NCI-H446 (cell line): ENCODE results near the gene MYO1F.
"Not testable (repeated sequence)": the region's sequence is repeated elsewhere in the genome, so short reads cannot be mapped to it uniquely, and the experiment has no call there.

Source experiments
- DNase-seq, 2 experiments: peaks; one replicate each; lab custom pipeline; 2025; lab: John Stamatoyannopoulos, UW

The MYO1F gene

GRCh38 chr19:8564866-8565265 is 12.4 kb downstream of the MYO1F start:
- not testable (repeated sequence) for DNase-seq

GRCh38 chr19:8561075-8561764 is 16.0 kb downstream of the MYO1F start:
- DNase-seq: no peak

- no peak for DNase-seq
Observed at GRCh38 chr19:8558325-8558724, 18.9 kb downstream of the MYO1F start.

GRCh38 chr19:8557642-8558238 is 19.5 kb downstream of the MYO1F start:
- no peak for DNase-seq

- DNase-seq: not testable (repeated sequence)
Observed at GRCh38 chr19:8553729-8554128, 23.5 kb downstream of the MYO1F start.

GRCh38 chr19:8552810-8553209 is 24.4 kb downstream of the MYO1F start:
- peak in 1 of 2 experiments; percentile 30 for DNase-seq

GRCh38 chr19:8550070-8550469 is 27.2 kb downstream of the MYO1F start:
- DNase-seq: no peak

- DNase-seq: no peak
Observed at GRCh38 chr19:8545743-8546142, 31.5 kb downstream of the MYO1F start.

- no peak for DNase-seq
Observed at GRCh38 chr19:8544168-8544567, 33.1 kb downstream of the MYO1F start.

GRCh38 chr19:8539621-8540149 is 37.6 kb downstream of the MYO1F start:
- DNase-seq: no peak

- DNase-seq: no peak
Observed at GRCh38 chr19:8537099-8537498, 40.1 kb downstream of the MYO1F start.

GRCh38 chr19:8536282-8536681 is 41.0 kb downstream of the MYO1F start:
- DNase-seq: no peak

GRCh38 chr19:8532225-8532624 is 45.0 kb downstream of the MYO1F start:
- DNase-seq: no peak

- no peak for DNase-seq
Observed at GRCh38 chr19:8531470-8531869, 45.8 kb downstream of the MYO1F start.

GRCh38 chr19:8530061-8530679 is 47.1 kb downstream of the MYO1F start:
- DNase-seq: no peak

- DNase-seq: no peak
Observed at GRCh38 chr19:8529369-8530006, 47.8 kb downstream of the MYO1F start.

GRCh38 chr19:8528500-8528899 is 48.7 kb downstream of the MYO1F start:
- DNase-seq: peak in 1 of 2 experiments; percentile 16

GRCh38 chr19:8526345-8527091 is 50.7 kb downstream of the MYO1F start:
- DNase-seq: peak; percentile 91 to 93

GRCh38 chr19:8525401-8525684 is 51.9 kb downstream of the MYO1F start:
- DNase-seq: no peak

- no peak for DNase-seq
Observed at GRCh38 chr19:8519388-8519787, 57.9 kb downstream of the MYO1F start.

GRCh38 chr19:8518536-8518935 is 58.7 kb downstream of the MYO1F start:
- DNase-seq: no peak
